Measurements from ENCODE around the gene KRT79. TPM values are rescaled to one million over a fixed set of nuclear protein-coding genes. Genes with fewer than 3 reads are reported as not detected.
A peak's percentile ranks its signal among the peaks of the same experiment; 100 is the strongest.

KRT79 gene
- total and polyA plus RNA-seq, 9 of the 15 experiments (the other 6 are each of a cell fraction or from before 2014, with no cell fraction given): 0.03 to 2.3 (median 0.23) TPM; not detected in 2

- TF ChIP-seq KDM4B (IDR thresholded peaks at IDR 0.05; ENCODE audit: borderline replicate concordance in 2 of 2, low read depth in 1 of 2) (no peak), SRSF3 (IDR thresholded peaks at IDR 0.05; ENCODE audit: insufficient read depth, low read length) (peak; percentile 48; the same call in 1 of the 2 replicates), NR2C2 (CRISPR knock-in tag; IDR thresholded peaks at IDR 0.05) (no peak), NR2C2 (tag; IDR thresholded peaks at IDR 0.05) (peak; percentile 35; the same call in 1 of the 2 replicates), ZNF77 (CRISPR knock-in tag; IDR thresholded peaks at IDR 0.05) (no peak), ZNF311 (CRISPR knock-in tag; IDR thresholded peaks at IDR 0.05) (no peak), C11orf30 (IDR thresholded peaks at IDR 0.05; ENCODE audit: low read depth) (peak; percentile 89), GTF2A2 (tag; IDR thresholded peaks at IDR 0.05) (no peak), ZNF79 (CRISPR knock-in tag; IDR thresholded peaks at IDR 0.05; ENCODE audit: low read depth) (peak; percentile 18; the same call in 1 of the 2 replicates), ZNF134 (CRISPR knock-in tag; conservative IDR thresholded peaks at IDR 0.05) (no peak), CBX5 (IDR thresholded peaks at IDR 0.05; ENCODE audit: borderline replicate concordance, low read depth) (0 out of 2 replicates have a peak, but pooled peaks have one; percentile 40), NELFE (IDR thresholded peaks at IDR 0.05; ENCODE audit: insufficient read depth, insufficient read length) (no peak), MCM7 (IDR thresholded peaks at IDR 0.05) (no peak), ZNF717 (CRISPR knock-in tag; IDR thresholded peaks at IDR 0.05) (no peak), HMGXB4 (CRISPR knock-in tag; IDR thresholded peaks at IDR 0.05) (no peak), HES1 (IDR thresholded peaks at IDR 0.05; ENCODE audit: low read depth) (no peak), MAFK (IDR thresholded peaks at IDR 0.05; ENCODE audit: low read length) (peak; percentile 81), DACH1 (IDR thresholded peaks at IDR 0.05; ENCODE audit: partially characterized antibody) (no peak)
- TF ChIP-seq, protein P1, sequence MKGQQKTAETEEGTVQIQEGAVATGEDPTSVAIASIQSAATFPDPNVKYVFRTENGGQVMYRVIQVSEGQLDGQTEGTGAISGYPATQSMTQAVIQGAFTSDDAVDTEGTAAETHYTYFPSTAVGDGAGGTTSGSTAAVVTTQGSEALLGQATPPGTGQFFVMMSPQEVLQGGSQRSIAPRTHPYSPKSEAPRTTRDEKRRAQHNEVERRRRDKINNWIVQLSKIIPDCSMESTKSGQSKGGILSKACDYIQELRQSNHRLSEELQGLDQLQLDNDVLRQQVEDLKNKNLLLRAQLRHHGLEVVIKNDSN (CRISPR knock-in tag; IDR thresholded peaks at IDR 0.05): no peak
- TF ChIP-seq, protein P2, sequence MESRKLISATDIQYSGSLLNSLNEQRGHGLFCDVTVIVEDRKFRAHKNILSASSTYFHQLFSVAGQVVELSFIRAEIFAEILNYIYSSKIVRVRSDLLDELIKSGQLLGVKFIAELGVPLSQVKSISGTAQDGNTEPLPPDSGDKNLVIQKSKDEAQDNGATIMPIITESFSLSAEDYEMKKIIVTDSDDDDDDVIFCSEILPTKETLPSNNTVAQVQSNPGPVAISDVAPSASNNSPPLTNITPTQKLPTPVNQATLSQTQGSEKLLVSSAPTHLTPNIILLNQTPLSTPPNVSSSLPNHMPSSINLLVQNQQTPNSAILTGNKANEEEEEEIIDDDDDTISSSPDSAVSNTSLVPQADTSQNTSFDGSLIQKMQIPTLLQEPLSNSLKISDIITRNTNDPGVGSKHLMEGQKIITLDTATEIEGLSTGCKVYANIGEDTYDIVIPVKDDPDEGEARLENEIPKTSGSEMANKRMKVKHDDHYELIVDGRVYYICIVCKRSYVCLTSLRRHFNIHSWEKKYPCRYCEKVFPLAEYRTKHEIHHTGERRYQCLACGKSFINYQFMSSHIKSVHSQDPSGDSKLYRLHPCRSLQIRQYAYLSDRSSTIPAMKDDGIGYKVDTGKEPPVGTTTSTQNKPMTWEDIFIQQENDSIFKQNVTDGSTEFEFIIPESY (CRISPR knock-in tag; IDR thresholded peaks at IDR 0.05): no peak
- TF ChIP-seq, protein P3, sequence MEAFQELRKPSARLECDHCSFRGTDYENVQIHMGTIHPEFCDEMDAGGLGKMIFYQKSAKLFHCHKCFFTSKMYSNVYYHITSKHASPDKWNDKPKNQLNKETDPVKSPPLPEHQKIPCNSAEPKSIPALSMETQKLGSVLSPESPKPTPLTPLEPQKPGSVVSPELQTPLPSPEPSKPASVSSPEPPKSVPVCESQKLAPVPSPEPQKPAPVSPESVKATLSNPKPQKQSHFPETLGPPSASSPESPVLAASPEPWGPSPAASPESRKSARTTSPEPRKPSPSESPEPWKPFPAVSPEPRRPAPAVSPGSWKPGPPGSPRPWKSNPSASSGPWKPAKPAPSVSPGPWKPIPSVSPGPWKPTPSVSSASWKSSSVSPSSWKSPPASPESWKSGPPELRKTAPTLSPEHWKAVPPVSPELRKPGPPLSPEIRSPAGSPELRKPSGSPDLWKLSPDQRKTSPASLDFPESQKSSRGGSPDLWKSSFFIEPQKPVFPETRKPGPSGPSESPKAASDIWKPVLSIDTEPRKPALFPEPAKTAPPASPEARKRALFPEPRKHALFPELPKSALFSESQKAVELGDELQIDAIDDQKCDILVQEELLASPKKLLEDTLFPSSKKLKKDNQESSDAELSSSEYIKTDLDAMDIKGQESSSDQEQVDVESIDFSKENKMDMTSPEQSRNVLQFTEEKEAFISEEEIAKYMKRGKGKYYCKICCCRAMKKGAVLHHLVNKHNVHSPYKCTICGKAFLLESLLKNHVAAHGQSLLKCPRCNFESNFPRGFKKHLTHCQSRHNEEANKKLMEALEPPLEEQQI (IDR thresholded peaks at IDR 0.05): no peak
Observed at GRCh38 chr12:52873832-52874572, 39.9 kb upstream of the KRT79 start (continued).

Measured in K562 (cell line).